Choroid plexus epithelial cell (primary cell): ENCODE data around the gene NME4.

Source experiments
- DNase-seq: peaks from one replicate; pipeline ENCODE4 v3.0.0-alpha.2; 2010; ENCODE audit warnings: low read depth
- H3K4me3 ChIP-seq: 2 replicates; pipeline ENCODE4 v1.5.1; 2011; ENCODE audit warnings: low read depth, mild to moderate bottlenecking, control low read depth, low read length, moderate library complexity
- CTCF ChIP-seq: conservative IDR thresholded peaks from 2 replicates; pipeline ENCODE4 v1.5.1; 2011; ENCODE audit warnings: low read depth, mild to moderate bottlenecking, control low read depth, inconsistent platforms, low read length, moderate library complexity

Gene NME4

DNA sequence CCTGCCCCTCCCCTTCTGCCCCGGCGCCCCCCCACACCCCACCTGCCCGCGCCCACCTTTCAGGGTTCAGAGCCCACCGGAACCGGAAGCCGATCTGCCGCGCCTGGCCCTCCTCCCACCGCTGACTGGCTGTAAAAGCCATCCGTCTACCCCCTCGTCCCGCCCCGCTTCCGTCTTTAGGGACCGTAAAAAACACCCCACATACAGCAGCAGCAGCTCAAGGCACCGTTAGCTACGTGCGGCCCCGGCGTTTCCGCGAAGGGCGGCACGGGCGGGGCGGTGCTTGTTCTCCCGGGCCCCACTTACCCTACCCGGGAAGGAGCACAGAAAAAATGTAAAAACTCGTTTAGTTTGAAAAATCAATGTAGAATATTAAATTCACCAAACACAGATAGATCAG lies 26.6 kb upstream of the NME4 start, which contains the start of gene MRPL28:
MRPL28 (minus strand) TSS at position 96 of the 400 bp plus-strand sequence. CDS start 320 bp downstream, outside the sequence.
- no peak for TF ChIP-seq CTCF
- peak within 1 kb of the TSS; percentile 48 for H3K4me3 ChIP-seq
- DNase-seq: peak; percentile 98

GRCh38 chr16:370979-371514 lies 26.0 kb upstream of the NME4 start:
- TF ChIP-seq CTCF: no peak
- no peak for DNase-seq
- no peak overlapping the region for H3K4me3 ChIP-seq

GRCh38 chr16:371515-372301 lies 25.3 kb upstream of the NME4 start:
- TF ChIP-seq CTCF: no peak
- DNase-seq: no peak
- H3K4me3 ChIP-seq: no peak overlapping the region

GRCh38 chr16:372302-372983 lies 24.6 kb upstream of the NME4 start:
- no peak overlapping the region for H3K4me3 ChIP-seq
- no peak for DNase-seq
- TF ChIP-seq CTCF: no peak

DNA sequence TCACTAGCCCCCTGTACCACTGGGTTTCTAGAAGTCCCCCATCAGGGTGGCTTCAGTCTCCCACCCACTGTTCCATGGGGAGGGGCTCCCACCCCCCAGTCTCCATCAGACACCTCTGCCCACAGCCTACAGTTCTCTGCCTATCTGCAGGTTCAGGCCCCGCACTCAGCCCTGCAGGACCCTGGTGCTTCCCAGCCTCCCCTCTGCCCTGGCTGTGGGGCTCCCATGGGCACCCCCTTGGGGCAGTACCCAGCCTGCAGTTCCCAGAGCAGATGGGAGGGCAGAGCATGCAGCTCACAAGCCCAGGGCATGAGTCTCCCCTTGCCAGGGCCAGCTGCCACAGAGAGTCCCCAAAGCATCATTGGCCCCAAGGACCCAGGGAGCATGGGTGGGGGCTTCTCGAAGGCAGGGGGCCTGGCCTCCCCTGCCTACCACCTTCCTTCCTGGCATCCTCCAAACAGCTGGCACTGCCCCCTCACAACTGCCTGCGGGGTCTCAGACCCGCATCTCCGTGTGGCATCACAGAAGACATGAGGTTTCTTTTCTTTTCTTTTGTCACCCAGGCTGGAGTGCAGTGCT lies 23.9 kb upstream of the NME4 start:
- no peak for TF ChIP-seq CTCF
- no peak overlapping the region for H3K4me3 ChIP-seq
- DNase-seq: no peak

GRCh38 chr16:373848-374615 lies 23.0 kb upstream of the NME4 start:
- no peak for DNase-seq
- no peak overlapping the region for H3K4me3 ChIP-seq
- no peak for TF ChIP-seq CTCF
